Stomach smooth muscle (tissue), 2 donors: ENCODE results near the gene NXN.
A peak's percentile ranks its signal among the peaks of the same experiment; 100 is the strongest.
"Not testable (repeated sequence)": the region's sequence is repeated elsewhere in the genome, so short reads cannot be mapped to it uniquely, and the experiment has no call there.

ENCODE experiments used
- H3K27ac ChIP-seq: one replicate; pipeline ENCODE4 v1.7.0; 2013; ENCODE audit warnings: mild to moderate bottlenecking, low read length, inconsistent platforms
- H3K27me3 ChIP-seq, 2 donors: one replicate each; pipeline ENCODE4 v1.7.0; 2013; ENCODE audit warnings: low read length in 2 of 2; ENCODE audit not compliant: insufficient read depth in 2 of 2, control insufficient read depth in 1 of 2
- H3K36me3 ChIP-seq, 2 donors: one replicate each; pipeline ENCODE4 v1.7.0; 2013; ENCODE audit warnings: low read length in 2 of 2; ENCODE audit not compliant: control insufficient read depth in 2 of 2, insufficient read depth in 2 of 2
- H3K4me1 ChIP-seq: one replicate; pipeline ENCODE4 v1.7.0; 2013; ENCODE audit warnings: low read length; ENCODE audit not compliant: control insufficient read depth, insufficient read depth
- H3K4me3 ChIP-seq, 2 donors: one replicate each; pipeline ENCODE4 v1.7.0; 2013; ENCODE audit warnings: low read length in 2 of 2
- H3K9ac ChIP-seq, 2 donors: one replicate each; pipeline ENCODE4 v1.7.0; 2013; ENCODE audit warnings: low read length in 2 of 2, mild to moderate bottlenecking in 1 of 2
- H3K9me3 ChIP-seq, 2 donors: one replicate each; pipeline ENCODE4 v1.7.0; 2013; ENCODE audit warnings: low read length in 2 of 2; ENCODE audit not compliant: control insufficient read depth in 2 of 2
- donor health status: healthy.
- donor health status: Pancreatic carcinoma.

The NXN gene

GRCh38 chr17:787641-788221 lies 191.8 kb downstream of the NXN start:
- peaks cover 14 to 30% of the 10 kb centered on the region in 2 donors for H3K36me3 ChIP-seq
- no peak overlapping the region for H3K9ac ChIP-seq
- no peak overlapping the region for H3K27ac ChIP-seq
- no peaks in the 10 kb centered on the region for H3K27me3 ChIP-seq
- H3K9me3 ChIP-seq = no peaks in the 10 kb centered on the region
- H3K4me1 ChIP-seq = peaks cover 35% of the 10 kb centered on the region
- H3K4me3 ChIP-seq = no peak overlapping the region

DNA sequence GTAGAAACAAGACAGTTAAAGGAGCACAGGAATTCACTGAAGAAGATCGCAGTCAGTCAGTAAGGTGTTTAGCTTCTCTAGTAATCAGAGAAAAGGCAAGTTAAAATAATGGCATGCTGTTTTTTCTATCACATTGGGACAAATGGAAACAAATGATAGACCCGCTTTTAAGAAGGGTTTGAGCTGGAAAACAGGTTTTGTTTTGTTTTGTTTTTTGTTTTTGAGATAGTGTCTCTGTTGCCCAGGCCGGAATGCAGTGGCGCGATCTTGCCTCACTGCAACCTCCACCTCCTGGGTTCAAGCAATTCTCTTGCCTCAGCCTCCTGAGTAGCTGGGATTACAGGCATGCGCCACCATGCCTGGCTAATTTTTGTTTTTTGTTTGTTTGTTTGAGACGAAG lies 193.7 kb downstream of the NXN start:
- H3K36me3 ChIP-seq = peaks cover 6 to 23% of the 10 kb centered on the region in 2 donors

DNA sequence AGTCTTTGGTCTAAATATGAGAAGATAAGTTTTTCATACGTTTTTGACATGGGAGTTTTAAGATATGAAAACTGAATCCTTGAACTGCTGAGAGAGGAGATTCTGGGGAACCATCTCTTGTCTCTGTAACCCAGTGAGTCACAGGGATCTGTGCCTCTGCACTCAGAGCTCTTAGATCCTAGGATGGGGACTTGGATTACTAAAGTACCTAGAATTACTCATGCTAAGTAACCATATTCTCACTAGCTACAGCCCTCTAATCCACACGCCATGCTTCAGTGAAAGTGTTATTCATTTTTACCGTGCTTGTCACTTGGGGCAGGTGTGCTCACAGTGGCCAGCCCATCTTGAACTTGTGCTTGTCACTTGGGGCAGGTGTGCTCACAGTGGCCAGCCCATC lies 195.4 kb downstream of the NXN start:
- H3K4me3 ChIP-seq = no peak overlapping the region
- peaks cover 4 to 18% of the 10 kb centered on the region in 2 donors for H3K36me3 ChIP-seq
- H3K27ac ChIP-seq = no peak overlapping the region
- H3K9me3 ChIP-seq = no peaks in the 10 kb centered on the region
- no peaks in the 10 kb centered on the region for H3K27me3 ChIP-seq
- H3K9ac ChIP-seq = no peak overlapping the region
- H3K4me1 ChIP-seq = peaks cover 24% of the 10 kb centered on the region

More for the DNA sequence above, 193.7 kb downstream of the NXN start:
- peaks cover 30% of the 10 kb centered on the region for H3K4me1 ChIP-seq
- H3K27me3 ChIP-seq, H3K9me3 ChIP-seq, H3K9ac ChIP-seq, H3K27ac ChIP-seq, H3K4me3 ChIP-seq: not testable (repeated sequence)

DNA sequence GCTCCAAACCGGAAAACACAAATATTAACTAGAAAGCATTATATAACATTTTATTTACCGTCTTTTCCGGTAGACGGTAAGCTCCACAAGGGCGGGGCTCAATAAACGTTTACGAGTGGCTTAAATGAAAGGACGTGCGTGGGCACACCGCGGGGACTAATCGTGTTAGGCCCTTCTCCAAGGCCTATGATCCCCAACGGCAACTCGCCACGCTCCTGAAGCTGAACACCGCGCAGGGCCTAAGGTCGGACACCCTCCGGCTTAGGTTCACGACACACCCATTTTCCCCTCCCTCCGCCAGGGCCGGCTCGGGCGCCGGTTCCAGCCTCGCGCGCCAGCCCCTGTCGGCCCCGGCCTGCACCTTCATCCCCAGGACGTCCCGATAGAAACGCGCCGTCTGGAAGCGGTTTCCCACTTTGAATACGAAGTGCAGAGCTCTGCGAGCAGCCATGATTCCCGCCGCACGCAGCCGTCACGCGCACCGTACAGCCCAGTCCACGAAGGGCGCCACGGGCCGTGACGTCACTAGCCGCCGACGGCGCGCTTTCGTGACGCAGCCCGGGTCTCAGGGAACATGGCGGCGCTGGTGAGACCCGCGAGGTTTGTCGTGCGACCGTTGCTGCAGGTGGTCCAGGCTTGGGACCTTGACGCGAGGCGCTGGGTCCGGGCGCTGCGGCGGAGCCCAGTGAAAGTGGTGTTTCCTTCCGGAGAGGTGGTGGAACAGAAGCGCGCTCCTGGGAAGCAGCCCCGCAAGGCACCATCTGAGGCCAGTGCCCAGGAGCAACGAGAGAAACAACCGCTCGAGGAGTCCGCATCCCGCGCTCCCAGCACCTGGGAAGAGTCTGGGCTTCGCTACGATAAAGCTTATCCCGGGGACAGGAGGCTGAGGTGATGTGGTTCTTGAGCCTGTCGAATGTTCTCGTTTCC lies 197.5 kb downstream of the NXN start, which contains the start of the genes GLOD4 and MRM3:
TSS of gene GLOD4 (minus strand) at position 476 of the 927 bp plus-strand sequence. CDS start at position 451, 25 bp downstream.
TSS of gene MRM3 (plus strand) at position 549 of the 927 bp plus-strand sequence. CDS start at position 575, 26 bp downstream.
- Histone ChIP-seq H3K36me3 (peaks cover 13% of the 10 kb centered on the region in 2 donors), H3K4me1 (peaks cover 24% of the 10 kb centered on the region), H3K9ac (peak within 1 kb of the TSS; percentile 79 to 93), H3K27me3 (no peaks in the 10 kb centered on the region), H3K9me3 (no peaks in the 10 kb centered on the region), H3K4me3 (peak within 1 kb of the TSS; percentile 85 to 100), H3K27ac (peak within 1 kb of the TSS; percentile 77)

DNA sequence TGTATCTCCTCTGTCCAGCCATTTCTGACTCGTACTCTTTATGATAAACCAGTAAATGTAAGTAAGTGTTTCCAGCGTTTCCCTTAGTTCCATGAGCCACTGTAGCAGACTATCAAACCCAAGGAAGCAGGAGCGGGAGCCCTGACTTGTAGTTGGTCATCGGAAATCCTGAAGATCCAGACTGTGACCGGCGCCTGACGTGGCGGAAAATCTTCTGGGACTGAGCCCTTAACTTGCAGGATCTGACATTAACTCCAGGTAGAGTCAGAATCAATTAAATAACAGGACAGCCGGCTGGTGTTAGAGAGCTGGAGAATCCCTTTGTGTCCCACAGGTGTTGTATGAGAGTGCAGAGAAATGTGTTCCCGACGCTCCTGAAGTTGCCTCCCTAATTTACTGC lies 201.5 kb downstream of the NXN start:
- no peak overlapping the region for H3K27ac ChIP-seq
- H3K4me3 ChIP-seq = no peak overlapping the region
- peaks cover 17% of the 10 kb centered on the region for H3K4me1 ChIP-seq
- H3K9ac ChIP-seq = no peak overlapping the region
- peaks cover 34 to 37% of the 10 kb centered on the region in 2 donors for H3K36me3 ChIP-seq
- H3K9me3 ChIP-seq = no peaks in the 10 kb centered on the region
- H3K27me3 ChIP-seq = no peaks in the 10 kb centered on the region

DNA sequence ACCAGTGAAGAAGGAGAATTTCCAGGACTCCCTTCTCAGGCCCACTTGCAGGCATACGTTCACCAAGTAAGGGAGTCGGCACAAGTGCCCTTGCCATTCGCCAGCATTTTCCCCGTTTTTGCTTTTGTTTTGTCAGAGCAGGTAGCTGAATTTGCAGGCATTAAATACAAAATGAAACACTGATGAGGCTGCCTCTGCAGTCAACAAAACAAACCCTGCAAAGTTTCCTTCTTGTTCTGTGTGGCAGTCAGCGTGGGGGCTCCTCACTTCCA lies 205.3 kb downstream of the NXN start:
- Histone ChIP-seq H3K4me1 (no peaks in the 10 kb centered on the region), H3K9ac (no peak overlapping the region), H3K9me3 (no peaks in the 10 kb centered on the region), H3K27me3 (no peaks in the 10 kb centered on the region), H3K36me3 (peaks cover 56 to 58% of the 10 kb centered on the region in 2 donors), H3K4me3 (no peak overlapping the region), H3K27ac (no peak overlapping the region)

GRCh38 chr17:773467-774312 lies 205.9 kb downstream of the NXN start:
- H3K9ac ChIP-seq = no peak overlapping the region
- H3K4me3 ChIP-seq = no peak overlapping the region
- no peaks in the 10 kb centered on the region for H3K9me3 ChIP-seq
- H3K36me3 ChIP-seq = peaks cover 61 to 63% of the 10 kb centered on the region in 2 donors
- no peak overlapping the region for H3K27ac ChIP-seq
- no peaks in the 10 kb centered on the region for H3K4me1 ChIP-seq
- no peaks in the 10 kb centered on the region for H3K27me3 ChIP-seq

DNA sequence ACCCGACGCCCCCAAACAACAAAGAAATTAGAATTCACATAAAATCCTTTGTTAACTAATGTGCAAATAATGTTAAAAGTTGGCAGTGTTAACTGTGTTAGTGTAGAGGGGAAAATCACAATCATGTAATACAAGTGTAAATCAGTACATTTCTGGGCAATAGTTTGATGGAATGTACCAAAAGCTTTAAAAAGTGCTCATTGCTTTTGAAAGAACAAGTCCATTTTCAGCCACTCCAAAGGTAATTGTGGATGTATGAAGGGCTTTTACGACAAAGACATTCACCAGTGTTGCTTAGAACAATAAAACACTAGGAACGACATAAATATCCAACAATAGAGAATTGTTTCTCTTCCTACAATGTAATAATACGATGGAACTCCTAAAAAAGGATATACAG lies 206.6 kb downstream of the NXN start:
- H3K4me3 ChIP-seq = no peak overlapping the region
- no peak overlapping the region for H3K9ac ChIP-seq
- no peaks in the 10 kb centered on the region for H3K4me1 ChIP-seq
- no peaks in the 10 kb centered on the region for H3K9me3 ChIP-seq
- H3K36me3 ChIP-seq = peaks cover 57 to 58% of the 10 kb centered on the region in 2 donors
- no peak overlapping the region for H3K27ac ChIP-seq
- H3K27me3 ChIP-seq = no peaks in the 10 kb centered on the region

DNA sequence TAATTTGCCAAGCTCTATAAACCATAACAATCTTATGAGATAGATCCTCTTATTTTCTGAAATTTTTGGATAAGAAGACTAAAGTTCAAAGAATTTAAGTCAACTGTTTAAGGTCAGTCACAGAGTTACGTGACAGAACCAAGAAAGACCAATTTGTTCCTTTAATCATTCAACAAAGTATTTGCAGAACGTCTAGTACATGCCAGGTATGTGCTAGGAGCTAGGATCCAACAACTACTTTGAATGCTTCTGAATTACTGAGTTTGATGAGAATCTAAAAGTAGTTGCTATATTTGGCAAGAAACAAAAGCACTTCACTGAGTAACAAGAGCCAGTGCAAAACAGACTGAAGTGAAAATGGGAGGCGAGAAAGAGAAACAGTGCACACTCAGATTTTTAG lies 212.5 kb downstream of the NXN start:
- Histone ChIP-seq H3K36me3 (peaks cover 32 to 34% of the 10 kb centered on the region in 2 donors), H3K9ac (no peak overlapping the region), H3K4me1 (no peaks in the 10 kb centered on the region), H3K9me3 (no peaks in the 10 kb centered on the region), H3K27ac (no peak overlapping the region), H3K4me3 (no peak overlapping the region), H3K27me3 (no peaks in the 10 kb centered on the region)

DNA sequence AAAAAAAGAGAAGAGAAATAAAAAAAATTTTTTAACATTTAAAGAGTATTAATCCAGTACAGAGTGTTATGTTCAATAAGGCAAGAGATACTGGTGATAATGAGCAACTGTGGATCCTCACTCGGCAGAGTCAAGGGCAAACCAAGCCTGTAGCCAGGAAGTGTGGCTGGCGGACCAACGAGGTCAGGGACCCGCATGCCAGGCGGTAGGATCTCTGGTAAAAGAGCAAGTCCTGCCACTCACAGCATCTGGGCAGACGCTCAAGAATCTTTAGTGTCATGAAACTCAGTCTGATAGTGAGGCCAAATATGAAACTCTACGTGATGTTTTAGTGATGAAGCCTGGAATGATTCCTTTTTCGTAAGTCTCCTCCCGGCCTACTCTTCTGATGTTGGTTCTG lies 219.2 kb downstream of the NXN start:
- Histone ChIP-seq H3K4me3 (no peak overlapping the region), H3K9me3 (no peaks in the 10 kb centered on the region), H3K4me1 (no peaks in the 10 kb centered on the region), H3K9ac (no peak overlapping the region), H3K27ac (no peak overlapping the region), H3K36me3 (peaks cover 11 to 27% of the 10 kb centered on the region in 2 donors), H3K27me3 (no peaks in the 10 kb centered on the region)
